Vagina (tissue), 2 donors: ENCODE measurements around the gene ARHGEF11.

ENCODE experiments used
- POLR2A ChIP-seq, 2 donors: fragments of 450-650 bp; IDR thresholded peaks; one replicate each; pipeline ENCODE4 v1.6.1; 2017; ENCODE audit warnings: antibody characterized with exemption in 2 of 2, mild to moderate bottlenecking in 2 of 2, moderate library complexity in 2 of 2
- POLR2AphosphoS5 ChIP-seq, 2 donors: sonication (generic); formaldehyde crosslinking; IDR thresholded peaks; one replicate each; pipeline ENCODE4 v1.9.0; 2017; ENCODE audit warnings: antibody characterized with exemption in 2 of 2, mild to moderate bottlenecking in 2 of 2, low read depth in 1 of 2; ENCODE audit not compliant: insufficient read depth in 1 of 2
- TF ChIP-seq, protein P1 (sequence below), 3 experiments: fragments of 450-650 bp in 2 of 3; fragments of 200-600 bp in 1 of 3; sonication (generic) in 1 of 3; IDR thresholded peaks; one replicate each; pipeline ENCODE4 v1.5.1; 2017 to 2019; ENCODE audit warnings: antibody characterized with exemption in 3 of 3, mild to moderate bottlenecking in 2 of 3, moderate library complexity in 2 of 3

DNA sequence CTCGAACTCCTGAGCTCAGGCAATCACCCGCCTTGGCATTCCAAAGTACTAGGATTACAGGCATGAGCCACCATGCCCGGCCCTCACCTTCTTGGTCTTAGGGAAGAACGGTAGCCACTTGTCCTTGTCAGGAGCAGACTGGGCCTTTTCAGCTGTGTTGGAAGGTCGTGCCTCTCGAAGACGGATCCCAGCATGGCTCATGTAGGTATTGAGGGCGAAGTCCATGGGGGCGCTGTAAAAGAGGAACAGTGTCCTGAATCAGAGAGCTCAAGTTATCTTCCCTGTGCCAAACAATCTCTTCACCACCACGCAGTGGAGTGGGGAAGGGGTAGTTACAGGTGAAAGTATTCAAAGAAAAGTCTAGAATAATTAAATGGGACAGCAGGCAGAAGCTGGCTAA, 89.2 kb downstream of the ARHGEF11 start:
- TF ChIP-seq POLR2AphosphoS5 (IDR thresholded peaks at IDR 0.05; ENCODE audit: insufficient read depth in 1 of 2, low read depth in 1 of 2) (no peak), POLR2A (IDR thresholded peaks at IDR 0.05) (no peak)
- TF ChIP-seq, protein P1, sequence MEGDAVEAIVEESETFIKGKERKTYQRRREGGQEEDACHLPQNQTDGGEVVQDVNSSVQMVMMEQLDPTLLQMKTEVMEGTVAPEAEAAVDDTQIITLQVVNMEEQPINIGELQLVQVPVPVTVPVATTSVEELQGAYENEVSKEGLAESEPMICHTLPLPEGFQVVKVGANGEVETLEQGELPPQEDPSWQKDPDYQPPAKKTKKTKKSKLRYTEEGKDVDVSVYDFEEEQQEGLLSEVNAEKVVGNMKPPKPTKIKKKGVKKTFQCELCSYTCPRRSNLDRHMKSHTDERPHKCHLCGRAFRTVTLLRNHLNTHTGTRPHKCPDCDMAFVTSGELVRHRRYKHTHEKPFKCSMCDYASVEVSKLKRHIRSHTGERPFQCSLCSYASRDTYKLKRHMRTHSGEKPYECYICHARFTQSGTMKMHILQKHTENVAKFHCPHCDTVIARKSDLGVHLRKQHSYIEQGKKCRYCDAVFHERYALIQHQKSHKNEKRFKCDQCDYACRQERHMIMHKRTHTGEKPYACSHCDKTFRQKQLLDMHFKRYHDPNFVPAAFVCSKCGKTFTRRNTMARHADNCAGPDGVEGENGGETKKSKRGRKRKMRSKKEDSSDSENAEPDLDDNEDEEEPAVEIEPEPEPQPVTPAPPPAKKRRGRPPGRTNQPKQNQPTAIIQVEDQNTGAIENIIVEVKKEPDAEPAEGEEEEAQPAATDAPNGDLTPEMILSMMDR (IDR thresholded peaks at IDR 0.05) = no peak
